Vagina (tissue), 2 donors: Measurements from ENCODE around the gene MAPK1IP1L.

Experiments
- CTCF ChIP-seq, 3 experiments: fragments of 450-650 bp in 2 of 3; fragments of 200-600 bp in 1 of 3; sonication (generic) in 1 of 3; IDR thresholded peaks; one replicate each; pipeline ENCODE4 v1.5.1; 2017 to 2019; ENCODE audit warnings: antibody characterized with exemption in 3 of 3, mild to moderate bottlenecking in 2 of 3, moderate library complexity in 2 of 3
- POLR2A ChIP-seq, 2 donors: fragments of 450-650 bp; IDR thresholded peaks; one replicate each; pipeline ENCODE4 v1.6.1; 2017; ENCODE audit warnings: antibody characterized with exemption in 2 of 2, mild to moderate bottlenecking in 2 of 2, moderate library complexity in 2 of 2
- POLR2AphosphoS5 ChIP-seq, 2 donors: sonication (generic); formaldehyde crosslinking; IDR thresholded peaks; one replicate each; pipeline ENCODE4 v1.9.0; 2017; ENCODE audit warnings: antibody characterized with exemption in 2 of 2, mild to moderate bottlenecking in 2 of 2, low read depth in 1 of 2; ENCODE audit not compliant: insufficient read depth in 1 of 2

- TF ChIP-seq POLR2A (IDR thresholded peaks at IDR 0.05), result no peak
- TF ChIP-seq CTCF (IDR thresholded peaks at IDR 0.05), result no peak
- TF ChIP-seq POLR2AphosphoS5 (IDR thresholded peaks at IDR 0.05; ENCODE audit: insufficient read depth in 1 of 2, low read depth in 1 of 2), result no peak
Measured at GRCh38 chr14:55025948-55026347, 25.5 kb upstream of the MAPK1IP1L start.
